Measurements from ENCODE around the gene RGS7. TPM values are rescaled to one million over a fixed set of nuclear protein-coding genes. Genes with fewer than 3 reads are reported as not detected.

Gene RGS7
- total and polyA plus RNA-seq, 10 of the 15 experiments (the other 5 are each of a cell fraction or from before 2014, with no cell fraction given) = not detected

DNA sequence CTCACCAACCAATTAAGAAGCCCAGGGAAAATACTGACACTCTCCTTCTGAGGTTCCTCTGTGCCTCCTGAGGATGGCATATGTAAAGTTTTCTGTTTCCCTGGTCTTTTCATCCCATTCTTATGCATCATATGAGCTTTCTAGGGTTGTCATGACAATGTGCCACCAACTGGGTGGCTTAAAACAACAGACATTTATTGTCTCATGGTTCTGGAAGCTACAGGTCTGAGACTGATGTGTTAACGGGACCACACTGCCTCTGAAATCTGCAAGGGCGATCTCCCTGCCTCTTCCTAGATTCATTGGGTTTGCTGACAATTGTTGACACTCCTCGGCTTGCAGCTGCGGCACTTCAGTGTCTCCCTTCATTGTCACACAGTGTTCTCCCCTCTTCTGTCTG, 308.4 kb downstream of the RGS7 start (continued):
- no peak for TF ChIP-seq ZBTB33 (IDR thresholded peaks at IDR 0.05)
- no peak for TF ChIP-seq FOXK2 (IDR thresholded peaks at IDR 0.05)
- TF ChIP-seq RB1 (IDR thresholded peaks at IDR 0.05; ENCODE audit: borderline replicate concordance) = no peak
- TF ChIP-seq BHLHE40 (IDR thresholded peaks at IDR 0.05; ENCODE audit: borderline replicate concordance in 1 of 2, low read depth in 2 of 2, low read length in 1 of 2) = no peak
- TF ChIP-seq E4F1 (IDR thresholded peaks at IDR 0.05; ENCODE audit: borderline replicate concordance, partially characterized antibody) = no peak
- no peak for TF ChIP-seq PML (IDR thresholded peaks at IDR 0.05; ENCODE audit: low read length)

GRCh38 chr1:241045659-241046058, 311.3 kb downstream of the RGS7 start:
- in situ Hi-C loops (cut with MboI) = no loop called here
- Histone ChIP-seq H2AFZ (ENCODE audit: control insufficient read depth, low read depth, low read length) (no peak overlapping the region), H3K36me3 (ENCODE audit: control insufficient read depth in 2 of 2, insufficient read depth in 2 of 2, low read length in 1 of 2) (no peaks in the 10 kb centered on the region), H3K4me1 (ENCODE audit: control insufficient read depth, insufficient read depth, low read length) (no peaks in the 10 kb centered on the region), H3K27ac (ENCODE audit: control insufficient read depth, insufficient read depth) (no peak overlapping the region), H3K4me2 (ENCODE audit: control insufficient read depth, insufficient read depth) (no peak overlapping the region), H3K9me3 (replicated peaks; ENCODE audit: control insufficient read depth, insufficient read depth, low read length) (no peaks in the 10 kb centered on the region), H4K20me1 (ENCODE audit: control insufficient read depth, insufficient read depth) (no peaks in the 10 kb centered on the region), H3K9ac (ENCODE audit: control insufficient read depth, insufficient read depth, low read length) (no peak overlapping the region), H3K79me2 (ENCODE audit: control insufficient read depth, insufficient read depth, low read length) (no peaks in the 10 kb centered on the region), H3K27me3 (replicated peaks in 1 of 2; ENCODE audit: control insufficient read depth in 2 of 2, insufficient read depth in 2 of 2, low read length in 1 of 2) (no peaks in the 10 kb centered on the region), H3K4me3 (no peak overlapping the region)
- no peak for DNase-seq (ENCODE audit: low read depth, low spot score)
- FAIRE-seq = no peak
- intact Hi-C loops (cut with micrococcal nuclease; ENCODE audit: unreplicated experiment) = no loop called here
- TF ChIP-seq RAD21 (IDR thresholded peaks at IDR 0.05; ENCODE audit: insufficient read depth, low read depth, low read length) (no peak), YY1 (IDR thresholded peaks at IDR 0.05; ENCODE audit: low read depth, low read length) (no peak), KAT2A (conservative IDR thresholded peaks at IDR 0.05; ENCODE audit: control insufficient read depth, low read depth, low read length) (no peak), ZNF217 (IDR thresholded peaks at IDR 0.05) (no peak), ETV6 (conservative IDR thresholded peaks at IDR 0.05 in 1 of 2, IDR thresholded peaks at IDR 0.05 in 1 of 2; ENCODE audit: borderline replicate concordance in 1 of 2, low read depth in 1 of 2) (no peak)
- TF ChIP-seq, protein P1, sequence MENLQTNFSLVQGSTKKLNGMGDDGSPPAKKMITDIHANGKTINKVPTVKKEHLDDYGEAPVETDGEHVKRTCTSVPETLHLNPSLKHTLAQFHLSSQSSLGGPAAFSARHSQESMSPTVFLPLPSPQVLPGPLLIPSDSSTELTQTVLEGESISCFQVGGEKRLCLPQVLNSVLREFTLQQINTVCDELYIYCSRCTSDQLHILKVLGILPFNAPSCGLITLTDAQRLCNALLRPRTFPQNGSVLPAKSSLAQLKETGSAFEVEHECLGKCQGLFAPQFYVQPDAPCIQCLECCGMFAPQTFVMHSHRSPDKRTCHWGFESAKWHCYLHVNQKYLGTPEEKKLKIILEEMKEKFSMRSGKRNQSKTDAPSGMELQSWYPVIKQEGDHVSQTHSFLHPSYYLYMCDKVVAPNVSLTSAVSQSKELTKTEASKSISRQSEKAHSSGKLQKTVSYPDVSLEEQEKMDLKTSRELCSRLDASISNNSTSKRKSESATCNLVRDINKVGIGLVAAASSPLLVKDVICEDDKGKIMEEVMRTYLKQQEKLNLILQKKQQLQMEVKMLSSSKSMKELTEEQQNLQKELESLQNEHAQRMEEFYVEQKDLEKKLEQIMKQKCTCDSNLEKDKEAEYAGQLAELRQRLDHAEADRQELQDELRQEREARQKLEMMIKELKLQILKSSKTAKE (IDR thresholded peaks at IDR 0.05; ENCODE audit: low read depth, poor library complexity, severe bottlenecking) = no peak
- ChIA-PET CTCF (no interaction called here), RAD21 (ENCODE audit: unreplicated experiment) (no interaction called here), SMC1A (ENCODE audit: uncharacterized antibody, unreplicated experiment) (no interaction called here), POLR2A (no interaction called here)
- WGBS (ENCODE audit: insufficient coverage, insufficient replicate concordance, low lambda C conversion rate, missing lambda C conversion rate) = 100% methylated on average over 2 of the region's 2 CpGs
- BruUV-seq (replicated peaks) = no TSS peak
- no peak for ATAC-seq

Measured in GM12878 (cell line).